ENCODE results near the gene PITRM1. TPM values are rescaled to one million over a fixed set of nuclear protein-coding genes. Genes with fewer than 3 reads are reported as not detected.

PITRM1 gene
- polyA plus RNA-seq, 1 donor from 2014 or later: 62.2 TPM

DNA sequence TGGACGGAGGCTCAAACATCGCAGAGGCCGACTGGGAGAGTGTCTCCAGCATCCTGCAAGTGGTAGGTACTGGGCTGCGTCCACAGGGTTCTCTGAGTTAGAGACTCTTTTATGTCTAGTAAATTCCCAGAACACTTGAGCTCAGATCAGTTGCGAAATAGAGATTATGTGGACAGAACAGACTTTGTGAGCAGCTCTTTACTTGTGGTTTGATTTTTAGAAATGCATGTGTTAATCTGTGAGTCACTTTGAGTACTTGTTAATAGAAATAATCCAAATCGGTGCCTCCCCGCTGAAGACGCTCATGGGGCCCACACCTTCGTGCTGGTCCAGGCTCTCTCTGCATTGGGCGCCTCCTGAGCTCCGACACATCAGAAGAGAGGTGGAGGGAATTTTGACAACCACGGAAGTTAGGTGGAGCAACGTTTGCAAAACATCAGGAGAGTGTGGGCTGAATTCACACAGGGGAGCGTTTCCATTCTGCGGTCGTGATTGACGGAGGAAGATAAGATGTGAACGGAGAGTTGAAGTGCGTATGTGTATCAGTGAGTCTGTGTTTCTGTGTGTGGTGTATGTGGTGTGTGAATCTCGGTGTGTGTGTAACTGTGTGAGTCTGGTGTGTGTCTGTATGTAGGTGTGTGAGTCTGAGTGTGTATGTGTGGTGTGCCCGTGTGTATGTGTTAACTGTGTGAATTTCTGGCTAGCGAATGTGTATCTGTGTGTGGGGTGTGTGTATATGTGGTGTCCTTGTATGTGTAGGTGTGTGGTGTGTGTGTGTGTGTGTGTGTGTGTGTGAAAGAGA, 73.1 kb downstream of the PITRM1 start:
- no peaks in the 10 kb centered on the region for H3K9me3 ChIP-seq (ENCODE audit: low read length)
- no peaks in the 10 kb centered on the region for H4K20me1 ChIP-seq (ENCODE audit: insufficient read depth)
- H3F3A ChIP-seq (ENCODE audit: insufficient read depth, low read length, poor library complexity, severe bottlenecking): no peaks in the 10 kb centered on the region
- no peaks in the 10 kb centered on the region for H3K27me3 ChIP-seq (ENCODE audit: insufficient read depth, low read depth, low read length)
- no peak overlapping the region for H3K4me2 ChIP-seq (ENCODE audit: low read length)
- TF ChIP-seq EZH2 (IDR thresholded peaks at IDR 0.05; ENCODE audit: borderline replicate concordance, insufficient read depth, low read length, poor library complexity, severe bottlenecking) (no peak), POLR2AphosphoS5 (IDR thresholded peaks at IDR 0.05) (no peak), SMC3 (conservative IDR thresholded peaks at IDR 0.05; ENCODE audit: poor library complexity) (no peak), EP300 (conservative IDR thresholded peaks at IDR 0.05; ENCODE audit: poor library complexity, severe bottlenecking) (no peak), RAD21 (conservative IDR thresholded peaks at IDR 0.05) (no peak), TAF1 (IDR thresholded peaks at IDR 0.05; ENCODE audit: low read depth) (no peak), MXI1 (conservative IDR thresholded peaks at IDR 0.05; ENCODE audit: poor library complexity, severe bottlenecking) (no peak)
- TF ChIP-seq, protein P1, sequence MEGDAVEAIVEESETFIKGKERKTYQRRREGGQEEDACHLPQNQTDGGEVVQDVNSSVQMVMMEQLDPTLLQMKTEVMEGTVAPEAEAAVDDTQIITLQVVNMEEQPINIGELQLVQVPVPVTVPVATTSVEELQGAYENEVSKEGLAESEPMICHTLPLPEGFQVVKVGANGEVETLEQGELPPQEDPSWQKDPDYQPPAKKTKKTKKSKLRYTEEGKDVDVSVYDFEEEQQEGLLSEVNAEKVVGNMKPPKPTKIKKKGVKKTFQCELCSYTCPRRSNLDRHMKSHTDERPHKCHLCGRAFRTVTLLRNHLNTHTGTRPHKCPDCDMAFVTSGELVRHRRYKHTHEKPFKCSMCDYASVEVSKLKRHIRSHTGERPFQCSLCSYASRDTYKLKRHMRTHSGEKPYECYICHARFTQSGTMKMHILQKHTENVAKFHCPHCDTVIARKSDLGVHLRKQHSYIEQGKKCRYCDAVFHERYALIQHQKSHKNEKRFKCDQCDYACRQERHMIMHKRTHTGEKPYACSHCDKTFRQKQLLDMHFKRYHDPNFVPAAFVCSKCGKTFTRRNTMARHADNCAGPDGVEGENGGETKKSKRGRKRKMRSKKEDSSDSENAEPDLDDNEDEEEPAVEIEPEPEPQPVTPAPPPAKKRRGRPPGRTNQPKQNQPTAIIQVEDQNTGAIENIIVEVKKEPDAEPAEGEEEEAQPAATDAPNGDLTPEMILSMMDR (IDR thresholded peaks at IDR 0.05; ENCODE audit: poor library complexity, severe bottlenecking): no peak
- TF ChIP-seq, protein P2, sequence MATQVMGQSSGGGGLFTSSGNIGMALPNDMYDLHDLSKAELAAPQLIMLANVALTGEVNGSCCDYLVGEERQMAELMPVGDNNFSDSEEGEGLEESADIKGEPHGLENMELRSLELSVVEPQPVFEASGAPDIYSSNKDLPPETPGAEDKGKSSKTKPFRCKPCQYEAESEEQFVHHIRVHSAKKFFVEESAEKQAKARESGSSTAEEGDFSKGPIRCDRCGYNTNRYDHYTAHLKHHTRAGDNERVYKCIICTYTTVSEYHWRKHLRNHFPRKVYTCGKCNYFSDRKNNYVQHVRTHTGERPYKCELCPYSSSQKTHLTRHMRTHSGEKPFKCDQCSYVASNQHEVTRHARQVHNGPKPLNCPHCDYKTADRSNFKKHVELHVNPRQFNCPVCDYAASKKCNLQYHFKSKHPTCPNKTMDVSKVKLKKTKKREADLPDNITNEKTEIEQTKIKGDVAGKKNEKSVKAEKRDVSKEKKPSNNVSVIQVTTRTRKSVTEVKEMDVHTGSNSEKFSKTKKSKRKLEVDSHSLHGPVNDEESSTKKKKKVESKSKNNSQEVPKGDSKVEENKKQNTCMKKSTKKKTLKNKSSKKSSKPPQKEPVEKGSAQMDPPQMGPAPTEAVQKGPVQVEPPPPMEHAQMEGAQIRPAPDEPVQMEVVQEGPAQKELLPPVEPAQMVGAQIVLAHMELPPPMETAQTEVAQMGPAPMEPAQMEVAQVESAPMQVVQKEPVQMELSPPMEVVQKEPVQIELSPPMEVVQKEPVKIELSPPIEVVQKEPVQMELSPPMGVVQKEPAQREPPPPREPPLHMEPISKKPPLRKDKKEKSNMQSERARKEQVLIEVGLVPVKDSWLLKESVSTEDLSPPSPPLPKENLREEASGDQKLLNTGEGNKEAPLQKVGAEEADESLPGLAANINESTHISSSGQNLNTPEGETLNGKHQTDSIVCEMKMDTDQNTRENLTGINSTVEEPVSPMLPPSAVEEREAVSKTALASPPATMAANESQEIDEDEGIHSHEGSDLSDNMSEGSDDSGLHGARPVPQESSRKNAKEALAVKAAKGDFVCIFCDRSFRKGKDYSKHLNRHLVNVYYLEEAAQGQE (IDR thresholded peaks at IDR 0.05; ENCODE audit: borderline replicate concordance): no peak
- no peak overlapping the region for H3K4me3 ChIP-seq (ENCODE audit: low read length)
- no peaks in the 10 kb centered on the region for H3K36me3 ChIP-seq (ENCODE audit: insufficient read depth, low read length)
- H3K79me2 ChIP-seq (replicated peaks; ENCODE audit: insufficient read depth, low read length): no peaks in the 10 kb centered on the region
- H3K9ac ChIP-seq (ENCODE audit: low read length): no peak overlapping the region
- no peak overlapping the region for H2AFZ ChIP-seq (ENCODE audit: low read depth, low read length)
- H3K27ac ChIP-seq (ENCODE audit: low read length): no peak overlapping the region
- no peaks in the 10 kb centered on the region for H3K9me2 ChIP-seq (ENCODE audit: insufficient read depth, low read length)

DNA sequence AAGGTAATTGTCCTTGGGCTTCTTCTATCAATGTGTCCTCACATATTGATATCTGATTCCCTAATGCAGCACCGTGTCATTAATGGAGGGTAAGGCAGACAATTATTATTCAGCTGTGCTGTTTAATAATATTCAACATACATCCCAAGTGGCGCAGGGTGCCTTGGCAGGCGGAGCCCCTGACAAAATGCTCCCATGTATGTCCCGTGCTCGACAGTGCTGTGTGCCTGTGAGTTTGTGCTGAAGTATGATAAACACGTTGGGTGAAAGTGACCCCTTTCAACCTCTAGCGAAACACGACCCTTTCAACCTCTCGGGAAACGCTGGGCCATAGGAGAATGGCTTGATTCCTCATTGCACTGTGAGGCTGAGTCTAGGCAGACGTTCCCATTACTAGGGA, 73.9 kb downstream of the PITRM1 start:
- no peaks in the 10 kb centered on the region for H3K9me2 ChIP-seq (ENCODE audit: insufficient read depth, low read length)
- no peaks in the 10 kb centered on the region for H3K36me3 ChIP-seq (ENCODE audit: insufficient read depth, low read length)
- H3K4me2 ChIP-seq (ENCODE audit: low read length): no peak overlapping the region
- H3F3A ChIP-seq (ENCODE audit: insufficient read depth, low read length, poor library complexity, severe bottlenecking): no peaks in the 10 kb centered on the region
- no peak overlapping the region for H3K4me3 ChIP-seq (ENCODE audit: low read length)
- H3K27me3 ChIP-seq (ENCODE audit: insufficient read depth, low read depth, low read length): no peaks in the 10 kb centered on the region
- no peaks in the 10 kb centered on the region for H4K20me1 ChIP-seq (ENCODE audit: insufficient read depth)
- no peak overlapping the region for H3K27ac ChIP-seq (ENCODE audit: low read length)
- no peak overlapping the region for H2AFZ ChIP-seq (ENCODE audit: low read depth, low read length)
- H3K9ac ChIP-seq (ENCODE audit: low read length): no peak overlapping the region
- TF ChIP-seq RAD21 (conservative IDR thresholded peaks at IDR 0.05) (no peak), MXI1 (conservative IDR thresholded peaks at IDR 0.05; ENCODE audit: poor library complexity, severe bottlenecking) (no peak), SMC3 (conservative IDR thresholded peaks at IDR 0.05; ENCODE audit: poor library complexity) (no peak), TAF1 (IDR thresholded peaks at IDR 0.05; ENCODE audit: low read depth) (no peak), POLR2AphosphoS5 (IDR thresholded peaks at IDR 0.05) (no peak), EP300 (conservative IDR thresholded peaks at IDR 0.05; ENCODE audit: poor library complexity, severe bottlenecking) (no peak), EZH2 (IDR thresholded peaks at IDR 0.05; ENCODE audit: borderline replicate concordance, insufficient read depth, low read length, poor library complexity, severe bottlenecking) (no peak)
- TF ChIP-seq, protein P2 (IDR thresholded peaks at IDR 0.05; ENCODE audit: borderline replicate concordance): no peak
- TF ChIP-seq, protein P1 (IDR thresholded peaks at IDR 0.05; ENCODE audit: poor library complexity, severe bottlenecking): no peak
- H3K9me3 ChIP-seq (ENCODE audit: low read length): no peaks in the 10 kb centered on the region
- H3K79me2 ChIP-seq (replicated peaks; ENCODE audit: insufficient read depth, low read length): no peaks in the 10 kb centered on the region

Data from neural cell (in vitro differentiated cells).